Activated naive CD4-positive, alpha-beta T cell (primary cell): ENCODE results near the gene C1orf87.
"Not testable (repeated sequence)": the region's sequence is repeated elsewhere in the genome, so short reads cannot be mapped to it uniquely, and the experiment has no call there.

ENCODE experiments used
- DNase-seq, 4 experiments: peaks; one replicate each; lab custom pipeline; 2025; lab: John Stamatoyannopoulos, UW

Gene C1orf87

DNA sequence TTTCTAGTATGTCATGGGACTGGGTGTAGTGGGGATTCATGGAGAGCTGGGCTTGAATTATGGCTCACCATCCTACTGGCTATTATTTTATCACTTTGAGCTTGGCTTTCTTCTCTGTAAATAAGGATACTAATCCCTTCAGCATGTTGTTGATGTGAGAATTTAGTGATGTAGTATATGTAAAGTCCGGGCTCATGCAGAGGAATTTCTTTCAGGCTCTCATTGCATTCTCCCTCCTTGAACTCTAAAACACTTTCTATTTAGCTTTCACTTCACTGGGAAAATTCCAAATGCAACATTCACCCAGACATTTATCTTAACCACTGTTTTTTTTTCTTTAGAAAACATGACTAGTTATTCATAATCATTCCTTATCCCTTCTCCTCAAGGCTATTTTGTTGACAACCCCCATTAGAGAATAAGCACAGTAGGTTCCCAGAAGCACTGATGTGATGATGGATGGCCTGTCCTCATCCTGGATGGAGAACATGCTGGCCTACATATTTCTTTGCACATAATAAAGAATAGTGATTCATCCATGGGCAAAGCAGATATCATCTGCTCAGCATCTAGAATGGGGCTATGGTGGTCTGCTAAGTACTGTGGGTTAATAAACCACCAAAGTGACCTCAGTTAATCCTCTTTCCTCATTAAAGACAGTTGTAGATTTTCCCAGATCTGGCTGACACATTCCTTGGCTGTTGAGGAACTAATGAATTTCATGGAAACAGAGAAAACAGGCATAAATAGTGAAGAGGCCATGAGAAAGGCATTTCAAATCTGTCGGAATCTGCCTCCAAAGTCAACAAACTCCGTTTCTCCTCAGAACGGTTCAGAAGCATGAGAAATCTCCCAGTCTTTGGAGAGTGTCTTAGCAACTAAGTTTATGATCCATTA is 79.0 kb downstream of the C1orf87 start:
- DNase-seq, result no peak

GRCh38 chr1:59992040-59992820 is 81.3 kb downstream of the C1orf87 start:
- DNase-seq, result no peak

DNA sequence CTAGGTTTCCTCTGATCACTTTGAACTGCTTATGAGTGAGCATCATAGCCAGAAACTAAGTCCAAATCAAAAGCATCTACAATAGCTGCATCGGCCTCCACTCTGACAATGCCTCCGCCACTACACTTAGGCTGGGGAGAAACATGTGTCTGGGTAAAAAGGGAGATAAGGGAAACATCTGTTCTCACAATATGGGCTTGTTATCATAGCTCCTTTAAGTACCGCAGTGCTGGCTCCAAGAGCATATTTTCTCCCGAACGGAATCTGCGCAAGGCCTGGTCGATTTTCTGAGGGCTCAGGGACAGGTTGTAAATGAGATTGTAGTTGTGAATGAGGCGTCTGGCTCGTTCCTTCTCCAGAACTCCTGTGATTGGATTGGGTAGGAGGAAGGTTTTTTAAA is 83.1 kb downstream of the C1orf87 start:
- DNase-seq, result no peak

DNA sequence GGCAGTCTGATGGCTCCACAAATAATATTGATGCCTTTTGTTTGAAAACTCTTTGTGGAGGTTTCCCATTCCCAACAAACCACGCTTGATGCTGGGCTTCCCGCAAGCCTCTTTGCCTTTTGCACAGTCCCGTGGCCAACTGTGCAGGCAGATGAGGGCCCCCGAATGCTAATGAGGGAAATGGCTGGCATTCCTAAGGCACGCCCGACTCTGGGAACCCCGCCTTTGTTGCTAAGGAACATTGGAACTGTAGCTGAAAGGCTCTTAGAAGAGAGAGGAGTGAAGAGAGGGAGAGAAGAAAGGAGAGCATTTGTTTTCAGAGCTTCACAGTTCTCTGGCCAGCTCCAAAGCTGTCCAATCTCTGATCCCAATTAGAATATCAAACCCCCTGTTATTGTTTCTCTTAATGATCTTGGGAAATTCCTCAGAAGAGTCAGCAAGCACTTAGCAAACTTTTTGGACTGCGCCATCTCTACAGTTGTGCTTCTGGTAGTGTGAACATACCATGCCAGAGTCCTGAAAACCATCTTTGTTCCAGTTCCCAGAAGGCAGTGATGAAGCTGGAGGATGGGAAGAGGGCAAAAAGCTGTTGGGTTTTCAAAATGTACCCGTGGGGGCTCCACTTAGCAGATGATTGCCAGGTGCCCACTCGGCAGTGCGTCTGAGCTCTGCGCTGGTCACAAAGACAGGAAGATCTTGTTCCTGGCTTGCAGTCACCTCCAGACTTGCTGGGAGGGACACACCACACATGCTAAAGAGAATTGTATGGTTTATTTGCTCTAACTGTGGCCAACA is 86.9 kb downstream of the C1orf87 start:
- no peak for DNase-seq

DNA sequence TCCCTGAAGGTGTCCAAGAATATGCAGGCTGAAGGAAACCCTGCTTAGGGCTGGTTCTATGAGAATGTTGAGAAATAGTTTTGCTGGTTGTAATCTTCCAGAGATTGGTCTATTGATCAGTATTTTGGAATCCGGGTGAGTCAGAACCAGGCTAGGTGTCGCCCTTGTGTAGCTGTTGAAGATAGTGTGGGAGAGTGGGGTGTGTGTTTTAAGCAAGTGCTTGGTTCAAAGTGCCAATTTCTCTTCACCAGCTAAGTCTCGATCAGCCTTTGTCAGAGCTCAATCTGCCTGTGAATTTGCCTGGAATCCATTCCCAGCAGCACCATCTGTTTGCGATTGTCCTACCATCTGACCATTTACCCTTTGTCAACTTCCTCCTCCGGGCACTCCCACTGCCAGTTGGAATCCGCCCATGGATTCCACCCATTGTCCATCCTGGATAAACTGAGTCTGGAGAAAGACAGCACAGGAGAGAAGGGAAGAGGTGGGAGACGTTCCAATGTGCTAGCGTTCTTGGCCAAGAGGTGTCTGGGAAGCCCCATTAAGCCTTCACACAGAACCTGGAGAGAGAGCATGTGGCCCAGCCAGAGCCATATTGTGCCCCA is 87.6 kb downstream of the C1orf87 start:
- no peak for DNase-seq

DNA sequence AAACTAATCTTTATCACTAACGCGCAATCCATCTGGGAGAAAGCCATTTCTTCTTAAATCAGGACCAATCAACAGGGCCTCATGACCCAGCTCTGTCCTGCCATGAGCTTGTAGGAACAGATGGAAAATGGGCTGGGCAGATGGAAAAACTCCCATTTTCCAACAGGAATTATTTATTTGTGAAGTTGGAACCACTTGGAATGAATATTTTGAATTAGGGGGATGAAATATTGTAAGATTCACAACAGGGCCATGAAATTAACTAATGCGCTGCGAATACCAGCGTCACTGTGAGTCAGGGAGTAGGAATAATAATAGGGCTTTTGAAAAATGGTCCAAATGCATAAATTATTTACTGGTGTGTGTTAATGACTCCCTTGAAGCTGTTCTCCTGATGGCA is 93.9 kb downstream of the C1orf87 start:
- no peak for DNase-seq

GRCh38 chr1:59978511-59978910 is 95.1 kb downstream of the C1orf87 start:
- no peak for DNase-seq

GRCh38 chr1:59978026-59978425 is 95.5 kb downstream of the C1orf87 start:
- no peak for DNase-seq

DNA sequence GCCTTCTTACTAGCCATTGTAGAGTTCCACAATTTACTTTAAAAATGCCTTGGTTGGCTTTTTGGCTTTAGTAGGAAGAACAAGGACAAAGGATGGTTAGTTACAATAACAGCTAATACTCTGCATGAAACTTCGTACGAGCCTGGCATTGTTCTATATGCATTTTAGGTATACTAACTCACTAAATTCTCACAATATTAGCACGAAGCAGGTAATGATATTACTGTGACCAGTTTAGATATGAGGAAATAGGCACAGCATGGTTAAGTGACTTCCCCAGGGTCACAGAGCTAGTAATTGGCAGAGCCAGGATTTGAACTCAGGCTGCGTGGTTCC is 96.5 kb downstream of the C1orf87 start:
- no peak for DNase-seq

- DNase-seq, result peak in 3 of 4 experiments; percentile 15 to 32 (median 17)
These were observed 97.1 kb downstream of the C1orf87 start for GRCh38 chr1:59976194-59977074.

DNA sequence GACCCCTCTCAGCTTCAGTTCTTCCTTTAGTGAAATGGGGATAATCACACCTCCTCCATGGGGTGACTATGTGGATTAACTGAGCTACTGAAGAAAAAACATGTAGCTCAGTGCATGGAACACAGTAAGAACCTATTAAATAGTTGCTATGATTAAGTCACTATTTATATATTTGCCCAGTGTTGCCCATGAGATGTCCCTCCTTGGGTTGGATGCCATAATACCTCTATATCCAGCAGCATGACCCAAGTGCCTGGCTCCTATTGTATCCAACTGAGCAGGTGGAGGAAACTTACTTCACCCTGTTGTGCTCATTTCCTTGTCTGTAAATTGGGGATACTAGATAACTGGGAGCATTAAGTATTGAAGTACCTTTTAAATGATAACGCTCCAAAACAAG is 99.9 kb downstream of the C1orf87 start:
- DNase-seq, result no peak

- DNase-seq, result no peak
These were observed 101.2 kb downstream of the C1orf87 start for GRCh38 chr1:59972216-59972927.

DNA sequence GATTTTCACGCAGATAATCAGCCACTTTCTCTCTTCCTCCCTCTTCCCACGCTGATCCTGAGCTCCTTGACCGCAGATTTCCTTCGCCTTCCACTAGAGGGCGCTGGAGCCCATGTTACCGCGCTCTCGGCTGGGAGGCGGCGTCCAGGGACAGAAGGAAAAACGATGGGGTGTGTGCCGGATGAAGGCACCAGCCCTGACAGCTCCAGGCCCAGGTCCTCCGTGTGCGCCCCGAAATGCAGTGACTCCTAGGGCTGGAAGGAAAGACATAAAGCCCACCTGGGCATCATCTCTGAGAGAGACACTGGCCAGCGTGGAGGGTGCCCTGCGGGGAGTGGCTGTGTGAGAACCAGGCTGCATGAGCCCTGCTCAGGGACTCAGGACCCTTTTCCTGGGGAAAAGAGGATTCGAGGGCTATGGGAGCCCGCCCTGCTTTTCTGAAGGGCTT is 102.1 kb downstream of the C1orf87 start:
- DNase-seq, result peak in 2 of 4 experiments; percentile 1 to 19

DNA sequence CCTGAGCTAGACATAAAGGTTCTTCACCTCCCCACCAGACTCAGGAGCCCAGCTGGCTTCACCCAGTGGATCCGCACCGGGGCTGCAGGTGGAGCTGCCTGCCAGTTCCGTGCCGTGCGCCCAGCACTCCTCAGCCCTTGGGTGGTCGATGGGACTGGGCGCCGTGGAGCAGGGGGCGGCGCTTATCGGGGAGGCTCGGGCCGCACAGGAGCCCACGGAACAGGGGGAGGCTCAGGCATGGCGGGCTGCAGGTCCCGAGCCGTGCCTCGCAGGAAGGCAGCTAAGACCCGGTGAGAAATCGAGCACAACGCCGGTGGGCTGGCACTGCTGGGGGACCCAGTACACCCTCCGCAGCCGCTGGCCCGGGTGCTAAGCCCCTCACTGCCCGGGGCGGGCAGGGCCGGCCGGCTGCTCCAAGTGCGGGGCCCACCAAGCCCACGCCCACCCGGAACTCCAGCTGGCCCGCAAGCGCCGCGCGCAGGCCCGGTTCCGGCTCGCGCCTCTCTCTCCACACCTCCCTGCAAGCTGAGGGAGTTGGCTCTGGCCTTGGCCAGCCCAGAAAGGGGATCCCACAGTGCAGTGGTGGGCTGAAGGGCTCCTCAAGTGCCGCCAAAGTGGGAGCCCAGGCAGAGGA is 103.9 kb downstream of the C1orf87 start:
- not testable (repeated sequence) for DNase-seq

DNA sequence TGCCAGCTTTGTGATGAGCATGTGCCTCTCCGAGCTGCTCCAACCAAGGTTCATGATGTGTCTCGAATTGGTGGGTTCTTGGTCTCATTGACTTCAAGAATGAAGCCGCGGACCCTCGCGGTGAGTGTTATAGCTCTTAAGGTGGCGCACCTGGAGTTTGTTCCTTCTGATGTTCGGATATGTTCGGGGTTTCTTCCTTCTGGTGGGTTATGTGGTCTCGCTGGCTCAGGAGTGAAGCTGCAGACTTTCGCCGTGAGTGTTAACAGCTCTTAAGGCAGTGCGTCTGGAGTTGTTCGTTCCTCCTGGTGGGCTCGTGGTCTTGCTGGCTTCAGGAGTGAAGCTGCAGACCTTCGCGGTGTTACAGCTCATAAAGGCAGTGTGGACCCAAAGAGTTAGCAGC is 104.8 kb downstream of the C1orf87 start:
- DNase-seq, result not testable (repeated sequence)

GRCh38 chr1:59967780-59968179 is 105.8 kb downstream of the C1orf87 start:
- no peak for DNase-seq

GRCh38 chr1:59967141-59967697 is 106.4 kb downstream of the C1orf87 start:
- DNase-seq, result no peak

DNA sequence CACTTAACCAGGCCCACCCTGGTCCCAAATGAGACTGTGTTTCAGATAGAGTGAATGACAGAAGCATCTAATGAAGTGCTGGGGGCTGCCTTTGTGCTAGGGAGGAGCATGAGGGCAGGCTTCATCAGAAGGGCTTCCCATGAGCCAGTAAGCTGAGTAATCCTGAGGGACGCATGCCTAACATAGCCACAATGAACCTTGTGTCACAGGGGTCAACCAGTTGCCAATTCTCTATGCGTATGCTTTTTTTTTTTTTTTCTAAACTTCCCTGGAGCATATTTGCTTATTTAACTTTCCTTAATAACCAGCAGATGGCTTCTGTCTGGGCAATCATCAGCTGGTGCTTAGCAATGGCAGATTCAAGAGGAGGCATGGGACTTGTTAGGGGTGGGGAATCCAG is 121.5 kb downstream of the C1orf87 start:
- no peak for DNase-seq

- DNase-seq, result no peak
These were observed 123.9 kb downstream of the C1orf87 start for GRCh38 chr1:59949648-59950047.
